HepG2 (cell line): ENCODE data around the gene CNPY4. TPM values are rescaled to one million over a fixed set of nuclear protein-coding genes. Genes with fewer than 3 reads are reported as not detected.
A peak's percentile ranks its signal among the peaks of the same experiment; 100 is the strongest.

Experiments used
- BRCA1 ChIP-seq: sonication (generic); formaldehyde crosslinking; IDR thresholded peaks from 2 replicates; pipeline ENCODE4 v1.4.0; 2020; ENCODE audit warnings: missing genetic modification reagents
- DNMT1 ChIP-seq: sonication (generic); formaldehyde crosslinking; IDR thresholded peaks from 2 replicates; pipeline ENCODE4 v1.5.1; 2020; ENCODE audit warnings: mild to moderate bottlenecking, missing genetic modification reagents
- DZIP1 ChIP-seq: sonication (generic); formaldehyde crosslinking; IDR thresholded peaks from 2 replicates; pipeline ENCODE4 v1.5.0; 2020; ENCODE audit warnings: mild to moderate bottlenecking, missing genetic modification reagents
- HOXD1 ChIP-seq: sonication (generic); formaldehyde crosslinking; IDR thresholded peaks from 2 replicates; pipeline ENCODE4 v1.5.0; 2020; ENCODE audit warnings: missing genetic modification reagents
- IKZF5 ChIP-seq: IDR thresholded peaks from 2 replicates; pipeline ENCODE4 v1.6.1; 2018; ENCODE audit warnings: missing genetic modification reagents, mild to moderate bottlenecking, missing compliant biosample characterization
- NR0B2 ChIP-seq: sonication (generic); formaldehyde crosslinking; IDR thresholded peaks from 2 replicates; pipeline ENCODE4 v1.4.0; 2020; ENCODE audit warnings: mild to moderate bottlenecking, missing genetic modification reagents
- PHF5A ChIP-seq: IDR thresholded peaks from one replicate; pipeline ENCODE4 v1.6.1; 2018; ENCODE audit warnings: low read depth, missing genetic modification reagents; ENCODE audit not compliant: unreplicated experiment
- PRDM10 ChIP-seq: sonication (generic); formaldehyde crosslinking; IDR thresholded peaks from 2 replicates; pipeline ENCODE4 v1.4.0; 2020; ENCODE audit warnings: low read depth, missing genetic modification reagents
- SKI ChIP-seq: fragments of 450-650 bp; IDR thresholded peaks from one replicate; pipeline ENCODE4 v1.6.1; 2018; ENCODE audit warnings: mild to moderate bottlenecking; ENCODE audit not compliant: partially characterized antibody
- USF2 ChIP-seq, 2 experiments: sonication (generic) in 1 of 2; formaldehyde crosslinking in 1 of 2; IDR thresholded peaks; 2 replicates each; pipeline versions ENCODE4 v1.5.1 to v1.6.1; 2011 to 2020; ENCODE audit warnings: borderline replicate concordance in 1 of 2, low read depth in 1 of 2, low read length in 1 of 2, mild to moderate bottlenecking in 1 of 2, missing genetic modification reagents in 1 of 2, moderate library complexity in 1 of 2
- WIZ ChIP-seq: sonication (generic); formaldehyde crosslinking; IDR thresholded peaks from 2 replicates; pipeline ENCODE4 v1.5.1; 2020; ENCODE audit warnings: mild to moderate bottlenecking, missing genetic modification reagents
- ZNF124 ChIP-seq: sonication (generic); formaldehyde crosslinking; IDR thresholded peaks from 2 replicates; pipeline ENCODE4 v1.4.0; 2020; ENCODE audit warnings: missing genetic modification reagents
- ZNF3 ChIP-seq: IDR thresholded peaks from 2 replicates; pipeline ENCODE4 v1.7.0; 2017; ENCODE audit warnings: inconsistent platforms
- ZNF570 ChIP-seq: sonication (generic); formaldehyde crosslinking; IDR thresholded peaks from 2 replicates; pipeline ENCODE4 v1.4.0; 2020; ENCODE audit warnings: mild to moderate bottlenecking, missing genetic modification reagents, borderline replicate concordance
- ZNF644 ChIP-seq: IDR thresholded peaks from 2 replicates; pipeline ENCODE4 v1.6.1; 2016; ENCODE audit warnings: low read depth
- polyA plus RNA-seq, 8 experiments: library from polyadenylated mRNA; depleted of rRNA in 3 of 8; stranded (reverse) in 7 of 8; unstranded in 1 of 8; fragments of >200 nt; fragmentation: Illumina TruSeq in 4 of 8; extraction: Trizol in 4 of 8; gene quantifications; 2 replicates each; pipeline versions ENCODE4 v1.2.1 to v1.2.3, GENCODE V29; 2011 to 2016; ENCODE audit warnings: low read depth in 4 of 8, missing spikeins in 1 of 8, mixed read lengths in 1 of 8; ENCODE audit not compliant: insufficient read depth in 1 of 8
- total RNA-seq, 5 experiments: library from RNA; depleted of rRNA; stranded (reverse); fragments of >200 nt; fragmentation: Illumina TruSeq; extraction: Trizol; gene quantifications; 2 replicates each; pipeline ENCODE4 v1.2.3, GENCODE V29; 2016; ENCODE audit warnings: low read depth in 1 of 5

Gene CNPY4
- total and polyA plus RNA-seq, 2 of the 13 experiments (the other 11 are each of a cell fraction or from before 2014, with no cell fraction given), result 6.2 to 12.7 TPM

- TF ChIP-seq BRCA1 (CRISPR knock-in tag) (no peak), PRDM10 (CRISPR knock-in tag) (no peak), SKI (no peak), DNMT1 (CRISPR knock-in tag) (0 out of 2 replicates have a peak, but pooled peaks have one; percentile 57), ZNF644 (CRISPR knock-in tag) (no peak), USF2 (IDR thresholded peaks at IDR 0.05; ENCODE audit: low read depth, low read length) (peak; percentile 96), USF2 (CRISPR knock-in tag; IDR thresholded peaks at IDR 0.05; ENCODE audit: borderline replicate concordance) (peak; percentile 100), WIZ (no peak), ZNF3 (CRISPR knock-in tag) (no peak), IKZF5 (CRISPR knock-in tag) (no peak), NR0B2 (peak; percentile 76; the same call in 1 of the 2 replicates), HOXD1 (CRISPR knock-in tag) (0 out of 2 replicates have a peak, but pooled peaks have one; percentile 30), ZNF570 (no peak), PHF5A (no peak), ZNF124 (CRISPR knock-in tag) (no peak), DZIP1 (CRISPR knock-in tag) (no peak)
Measured at GRCh38 chr7:100101016-100101862, 18.2 kb upstream of the CNPY4 start, which contains the start of the genes AP4M1 and MCM7 (continued).
